GM12864 (cell line): ENCODE results near the gene ATL2.

Experiments used
- DNase-seq: peaks from one replicate; pipeline ENCODE4 v3.0.0-alpha.2; 2011; ENCODE audit warnings: low read depth
- H3K4me3 ChIP-seq: 2 replicates; pipeline ENCODE4 v1.5.1; 2011; ENCODE audit warnings: mild to moderate bottlenecking, low read depth, low read length, control low read depth
- TF ChIP-seq, protein P1 (sequence below): IDR thresholded peaks from 2 replicates; pipeline ENCODE4 v1.5.1; 2011; ENCODE audit warnings: low read depth, mild to moderate bottlenecking, moderate library complexity, low read length, control low read depth, inconsistent platforms; ENCODE audit errors: missing control alignments

Gene ATL2

DNA sequence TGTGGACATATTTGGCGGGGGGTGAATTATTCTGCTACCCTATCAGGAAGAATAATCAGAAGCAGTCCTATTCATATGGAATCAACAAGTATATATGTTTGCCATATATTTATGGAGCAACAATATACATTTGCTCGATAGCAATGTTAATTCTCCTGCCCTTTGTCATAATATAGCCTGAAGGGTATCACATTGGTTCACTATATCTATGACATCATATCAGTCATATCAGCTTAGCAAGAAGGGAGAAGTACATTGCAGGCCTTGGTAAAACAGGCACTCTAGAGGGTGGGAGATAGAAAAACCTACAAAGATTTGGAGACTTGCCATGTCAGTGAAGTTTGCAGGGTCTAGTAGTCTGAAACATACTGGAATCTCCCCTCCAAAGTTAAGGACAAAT, 128.4 kb downstream of the ATL2 start:
- H3K4me3 ChIP-seq: no peak overlapping the region
- DNase-seq: no peak
- TF ChIP-seq, protein P1, sequence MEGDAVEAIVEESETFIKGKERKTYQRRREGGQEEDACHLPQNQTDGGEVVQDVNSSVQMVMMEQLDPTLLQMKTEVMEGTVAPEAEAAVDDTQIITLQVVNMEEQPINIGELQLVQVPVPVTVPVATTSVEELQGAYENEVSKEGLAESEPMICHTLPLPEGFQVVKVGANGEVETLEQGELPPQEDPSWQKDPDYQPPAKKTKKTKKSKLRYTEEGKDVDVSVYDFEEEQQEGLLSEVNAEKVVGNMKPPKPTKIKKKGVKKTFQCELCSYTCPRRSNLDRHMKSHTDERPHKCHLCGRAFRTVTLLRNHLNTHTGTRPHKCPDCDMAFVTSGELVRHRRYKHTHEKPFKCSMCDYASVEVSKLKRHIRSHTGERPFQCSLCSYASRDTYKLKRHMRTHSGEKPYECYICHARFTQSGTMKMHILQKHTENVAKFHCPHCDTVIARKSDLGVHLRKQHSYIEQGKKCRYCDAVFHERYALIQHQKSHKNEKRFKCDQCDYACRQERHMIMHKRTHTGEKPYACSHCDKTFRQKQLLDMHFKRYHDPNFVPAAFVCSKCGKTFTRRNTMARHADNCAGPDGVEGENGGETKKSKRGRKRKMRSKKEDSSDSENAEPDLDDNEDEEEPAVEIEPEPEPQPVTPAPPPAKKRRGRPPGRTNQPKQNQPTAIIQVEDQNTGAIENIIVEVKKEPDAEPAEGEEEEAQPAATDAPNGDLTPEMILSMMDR: no peak

DNA sequence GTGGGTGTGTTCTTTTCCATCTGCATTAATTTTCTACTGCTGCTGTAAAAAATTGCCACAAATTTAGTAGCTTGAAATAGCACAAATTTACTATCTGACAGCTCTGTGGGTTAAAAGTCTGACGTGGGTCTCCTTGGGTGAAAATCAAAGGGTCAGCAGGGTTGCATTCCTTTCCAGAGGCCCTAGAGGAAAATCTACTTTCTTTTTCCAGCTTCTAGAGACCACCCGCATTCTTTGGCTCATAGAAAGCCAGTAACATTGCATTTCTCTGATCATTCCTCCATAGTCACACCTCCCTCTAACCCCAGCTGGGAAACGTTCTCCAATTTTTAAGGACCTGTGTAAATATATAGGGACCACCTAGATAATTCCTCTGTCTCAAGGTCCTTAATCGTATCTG, 128.8 kb downstream of the ATL2 start:
- no peak for DNase-seq
- TF ChIP-seq, protein P1: no peak
- no peak overlapping the region for H3K4me3 ChIP-seq

DNA sequence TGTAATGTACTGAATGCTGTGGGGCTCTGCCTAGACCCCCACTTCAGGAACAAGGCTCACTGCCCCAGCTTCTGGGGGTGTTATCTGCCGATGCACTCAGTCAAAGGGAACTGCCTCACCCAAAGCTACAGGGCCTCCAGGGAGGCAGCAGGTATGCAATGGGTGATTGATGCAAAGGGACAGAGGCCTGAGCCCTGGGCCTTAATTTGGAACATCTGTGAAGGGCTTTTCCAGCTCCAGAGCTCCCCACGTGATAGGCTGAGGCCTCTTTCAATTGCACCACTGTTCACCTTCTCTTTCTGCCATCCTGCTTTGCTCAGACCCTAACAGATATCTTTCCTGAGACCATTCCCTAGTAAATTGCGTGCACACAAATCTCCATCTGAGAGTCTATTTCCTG, 131.0 kb downstream of the ATL2 start:
- TF ChIP-seq, protein P1: no peak
- no peak for DNase-seq
- no peak overlapping the region for H3K4me3 ChIP-seq

DNA sequence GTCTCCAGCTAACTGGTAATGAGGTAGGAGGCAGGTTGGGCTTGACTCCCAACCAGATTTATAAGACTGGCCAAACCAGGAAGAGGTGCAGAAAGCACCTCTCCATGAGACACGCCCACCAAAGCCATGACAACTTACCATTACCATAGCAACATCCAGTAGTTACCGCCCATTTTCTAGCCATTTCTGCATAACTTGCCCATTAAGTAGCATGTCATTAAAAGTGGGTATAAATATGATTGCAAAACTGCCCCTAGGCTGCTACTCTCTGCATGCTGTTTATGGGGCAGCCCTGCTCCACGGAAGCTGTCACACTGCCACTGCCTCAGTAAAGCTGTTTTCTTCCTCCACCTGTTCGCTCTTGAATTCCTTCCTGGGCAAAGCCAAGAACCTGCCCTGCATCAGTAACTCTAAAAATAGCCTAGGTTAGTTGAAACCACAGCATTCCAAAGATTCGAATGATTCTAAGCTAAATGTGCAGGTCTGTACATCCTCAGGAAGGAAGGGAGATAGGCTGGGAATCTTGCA, 131.9 kb downstream of the ATL2 start:
- DNase-seq: no peak
- TF ChIP-seq, protein P1: no peak
- H3K4me3 ChIP-seq: no peak overlapping the region

DNA sequence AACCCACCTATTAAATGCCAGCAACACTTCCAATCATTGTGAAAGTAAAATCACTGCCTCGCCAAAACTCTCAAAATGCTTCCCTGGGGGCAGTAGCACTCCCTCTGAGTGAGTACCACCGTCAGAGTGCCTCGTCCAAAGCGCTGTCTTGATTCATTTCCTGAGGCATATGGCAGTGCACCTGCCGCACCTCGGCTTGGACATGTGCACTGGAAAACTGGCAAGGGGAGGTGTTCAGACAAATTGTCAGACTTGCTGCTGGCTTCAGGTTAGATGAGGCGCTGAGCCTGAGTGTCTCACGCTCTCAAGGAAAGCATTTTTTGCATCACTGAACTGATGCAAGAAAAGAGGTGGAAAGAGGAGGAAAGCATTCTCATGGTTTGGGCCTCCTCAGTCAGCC, 132.8 kb downstream of the ATL2 start:
- DNase-seq: no peak
- TF ChIP-seq, protein P1: no peak
- H3K4me3 ChIP-seq: no peak overlapping the region
